ENCODE data around the gene PKDCC. TPM values are rescaled to one million over a fixed set of nuclear protein-coding genes. Genes with fewer than 3 reads are reported as not detected.

The PKDCC gene
- total RNA-seq, 1 donor from 2014 or later: 123 TPM

DNA sequence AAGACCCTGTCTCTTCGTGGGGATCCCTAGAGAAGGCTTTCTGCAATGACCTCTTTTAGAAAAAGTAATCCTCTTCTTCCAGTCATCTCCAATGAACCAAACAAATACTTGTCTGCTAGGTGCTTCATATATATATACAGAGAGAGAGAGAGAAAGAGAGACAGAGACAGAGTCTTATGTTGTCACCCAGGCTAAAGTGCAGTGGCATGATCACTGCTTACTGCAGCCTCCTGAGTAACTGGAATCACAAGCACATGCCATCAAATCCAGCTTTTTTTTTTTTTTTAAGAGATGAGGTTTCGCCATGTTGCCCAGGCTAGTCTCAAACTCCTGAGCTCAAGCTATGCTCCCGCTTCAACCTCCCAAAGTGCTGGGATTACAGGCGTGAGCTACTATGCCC lies 18.6 kb upstream of the PKDCC start:
- Mint-ChIP-seq H3K27ac (peak overlapping the region; percentile 88), H3K4me3 (no peak overlapping the region), H3K9me3 (no peaks in the 10 kb centered on the region), H3K4me1 (peaks cover 77% of the 10 kb centered on the region), H3K27me3 (ENCODE audit: low read depth) (no peaks in the 10 kb centered on the region), H3K36me3 (no peaks in the 10 kb centered on the region)
- TF ChIP-seq, protein P1, sequence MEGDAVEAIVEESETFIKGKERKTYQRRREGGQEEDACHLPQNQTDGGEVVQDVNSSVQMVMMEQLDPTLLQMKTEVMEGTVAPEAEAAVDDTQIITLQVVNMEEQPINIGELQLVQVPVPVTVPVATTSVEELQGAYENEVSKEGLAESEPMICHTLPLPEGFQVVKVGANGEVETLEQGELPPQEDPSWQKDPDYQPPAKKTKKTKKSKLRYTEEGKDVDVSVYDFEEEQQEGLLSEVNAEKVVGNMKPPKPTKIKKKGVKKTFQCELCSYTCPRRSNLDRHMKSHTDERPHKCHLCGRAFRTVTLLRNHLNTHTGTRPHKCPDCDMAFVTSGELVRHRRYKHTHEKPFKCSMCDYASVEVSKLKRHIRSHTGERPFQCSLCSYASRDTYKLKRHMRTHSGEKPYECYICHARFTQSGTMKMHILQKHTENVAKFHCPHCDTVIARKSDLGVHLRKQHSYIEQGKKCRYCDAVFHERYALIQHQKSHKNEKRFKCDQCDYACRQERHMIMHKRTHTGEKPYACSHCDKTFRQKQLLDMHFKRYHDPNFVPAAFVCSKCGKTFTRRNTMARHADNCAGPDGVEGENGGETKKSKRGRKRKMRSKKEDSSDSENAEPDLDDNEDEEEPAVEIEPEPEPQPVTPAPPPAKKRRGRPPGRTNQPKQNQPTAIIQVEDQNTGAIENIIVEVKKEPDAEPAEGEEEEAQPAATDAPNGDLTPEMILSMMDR (IDR thresholded peaks at IDR 0.05; ENCODE audit: unreplicated experiment): no peak
- no peak for DNase-seq (ENCODE audit: low spot score in 2 of 2, unreplicated experiment in 2 of 2)

DNA sequence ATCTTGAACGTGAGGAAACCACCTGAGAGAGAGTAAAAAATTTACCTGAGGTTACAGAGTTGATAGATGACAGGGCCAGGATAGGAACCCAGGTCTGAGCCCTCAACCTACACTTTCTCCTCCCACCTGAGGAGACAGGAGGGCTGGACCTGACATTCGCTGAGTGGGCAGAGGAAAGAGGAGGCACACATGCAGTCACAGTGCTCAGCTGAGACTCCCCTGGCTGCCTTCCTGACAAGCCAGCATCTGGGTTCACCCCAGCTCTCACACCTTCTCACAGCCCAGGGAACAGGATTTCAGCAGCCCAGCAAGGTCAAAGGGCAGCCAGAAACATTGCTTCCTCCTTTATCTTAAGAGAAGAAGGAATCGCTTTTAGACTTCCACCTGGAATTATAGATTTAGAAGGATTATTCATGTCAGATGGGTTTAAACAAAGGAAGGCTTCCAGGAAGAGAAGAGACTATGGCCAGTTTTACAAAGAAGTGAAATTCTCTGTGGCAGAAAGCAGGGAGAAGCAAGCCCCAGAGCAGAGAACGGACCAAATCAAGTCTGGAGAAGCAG lies 18.1 kb upstream of the PKDCC start:
- Mint-ChIP-seq H3K4me3 (no peak overlapping the region), H3K9me3 (no peaks in the 10 kb centered on the region), H3K4me1 (peaks cover 72% of the 10 kb centered on the region), H3K27ac (peak overlapping the region; percentile 88), H3K27me3 (ENCODE audit: low read depth) (no peaks in the 10 kb centered on the region), H3K36me3 (no peaks in the 10 kb centered on the region)
- no peak for DNase-seq (ENCODE audit: low spot score in 2 of 2, unreplicated experiment in 2 of 2)
- TF ChIP-seq, protein P1 (IDR thresholded peaks at IDR 0.05; ENCODE audit: unreplicated experiment): no peak

DNA sequence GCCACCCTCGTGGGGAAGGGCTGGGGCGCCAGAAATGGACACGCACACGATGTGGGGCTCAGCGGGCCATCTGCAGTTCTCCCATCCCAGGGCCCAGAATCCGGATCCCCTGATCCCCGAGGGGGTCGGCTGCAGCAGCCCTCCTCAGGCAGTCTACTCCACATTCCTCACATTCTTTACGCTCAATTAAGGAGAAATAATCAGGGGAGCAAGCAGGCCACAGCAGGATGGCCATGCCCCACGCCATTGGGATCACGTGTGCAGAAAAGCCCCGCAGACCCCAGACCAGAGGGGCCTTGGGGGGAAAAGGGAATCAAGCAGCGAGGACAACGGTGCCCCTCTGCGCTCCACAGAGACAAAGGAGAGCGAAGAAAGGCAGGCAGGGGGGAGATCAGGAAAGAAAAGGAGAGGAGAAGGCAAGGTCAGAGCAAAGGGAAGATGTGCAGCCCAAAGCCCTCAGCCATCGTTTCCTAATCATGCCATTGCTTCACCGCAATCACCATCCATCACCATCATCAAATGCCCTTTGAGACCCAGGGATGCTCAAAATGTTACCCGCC lies 17.5 kb upstream of the PKDCC start:
- H3K27ac Mint-ChIP-seq: peak overlapping the region; percentile 88
- no peaks in the 10 kb centered on the region for H3K27me3 Mint-ChIP-seq (ENCODE audit: low read depth)
- no peaks in the 10 kb centered on the region for H3K9me3 Mint-ChIP-seq
- no peak for DNase-seq (ENCODE audit: low spot score in 2 of 2, unreplicated experiment in 2 of 2)
- H3K4me1 Mint-ChIP-seq: peaks cover 66% of the 10 kb centered on the region
- TF ChIP-seq, protein P1 (IDR thresholded peaks at IDR 0.05; ENCODE audit: unreplicated experiment): no peak
- no peak overlapping the region for H3K4me3 Mint-ChIP-seq
- H3K36me3 Mint-ChIP-seq: no peaks in the 10 kb centered on the region

GRCh38 chr2:42030829-42031228 lies 17.0 kb upstream of the PKDCC start:
- DNase-seq (ENCODE audit: low spot score in 2 of 2, unreplicated experiment in 2 of 2): no peak
- TF ChIP-seq, protein P1 (IDR thresholded peaks at IDR 0.05; ENCODE audit: unreplicated experiment): no peak
- peaks cover 61% of the 10 kb centered on the region for H3K4me1 Mint-ChIP-seq
- H3K4me3 Mint-ChIP-seq: no peak overlapping the region
- H3K27me3 Mint-ChIP-seq (ENCODE audit: low read depth): no peaks in the 10 kb centered on the region
- no peaks in the 10 kb centered on the region for H3K36me3 Mint-ChIP-seq
- H3K9me3 Mint-ChIP-seq: no peaks in the 10 kb centered on the region
- H3K27ac Mint-ChIP-seq: peak overlapping the region; percentile 47

GRCh38 chr2:42031281-42032223 lies 16.3 kb upstream of the PKDCC start:
- Mint-ChIP-seq H3K36me3 (no peaks in the 10 kb centered on the region), H3K4me1 (peaks cover 55% of the 10 kb centered on the region), H3K9me3 (no peaks in the 10 kb centered on the region), H3K27ac (peak overlapping the region; percentile 47), H3K27me3 (ENCODE audit: low read depth) (no peaks in the 10 kb centered on the region), H3K4me3 (no peak overlapping the region)
- TF ChIP-seq, protein P1 (IDR thresholded peaks at IDR 0.05; ENCODE audit: unreplicated experiment): no peak
- no peak for DNase-seq (ENCODE audit: low spot score in 2 of 2, unreplicated experiment in 2 of 2)

Measured in mesothelial cell of epicardium (in vitro differentiated cells).